BLaER1 (cell line): Measurements from ENCODE around the gene F2RL1.
"Not testable (repeated sequence)": the region's sequence is repeated elsewhere in the genome, so short reads cannot be mapped to it uniquely, and the experiment has no call there.

Source experiments
- H3K27ac ChIP-seq: shearing (Covaris generic); formaldehyde crosslinking; 2 replicates; pipeline ENCODE4 v1.8.1; 2022
- H3K27me3 ChIP-seq: shearing (Covaris generic); formaldehyde crosslinking; 2 replicates; pipeline ENCODE4 v1.8.1; 2022
- H3K36me3 ChIP-seq: shearing (Covaris generic); formaldehyde crosslinking; 2 replicates; pipeline ENCODE4 v1.8.1; 2022
- H3K4me1 ChIP-seq: shearing (Covaris generic); formaldehyde crosslinking; 2 replicates; pipeline ENCODE4 v1.8.1; 2022
- H3K4me2 ChIP-seq: shearing (Covaris generic); formaldehyde crosslinking; 2 replicates; pipeline ENCODE4 v1.8.1; 2022
- H3K4me3 ChIP-seq: shearing (Covaris generic); formaldehyde crosslinking; 2 replicates; pipeline ENCODE4 v1.8.1; 2022
- H3K9ac ChIP-seq: shearing (Covaris generic); formaldehyde crosslinking; 2 replicates; pipeline ENCODE4 v1.8.1; 2022
- H3K9me3 ChIP-seq: shearing (Covaris generic); formaldehyde crosslinking; 2 replicates; pipeline ENCODE4 v1.8.1; 2022
- H4K20me1 ChIP-seq: shearing (Covaris generic); formaldehyde crosslinking; 2 replicates; pipeline ENCODE4 v1.8.1; 2022
- Cebpa-rat ChIP-seq: shearing (Covaris generic); IDR thresholded peaks from 2 replicates; pipeline ENCODE4 v1.8.1; 2022

The F2RL1 gene

GRCh38 chr5:76818844-76819831 is at the start of gene F2RL1:
F2RL1 (plus strand) TSS chr5:76819030; CDS start chr5:76819183, 153 bp downstream.
- Histone ChIP-seq H3K4me1 (peaks cover 12% of the 10 kb centered on the region), H3K4me2 (peak within 1 kb of the TSS; percentile 68), H3K9me3 (peaks cover 17% of the 10 kb centered on the region), H4K20me1 (no peaks in the 10 kb centered on the region; the same call in 1 of the 2 replicates), H3K27me3 (peaks cover 51% of the 10 kb centered on the region), H3K4me3 (peak within 1 kb of the TSS; percentile 61), H3K27ac (no peak within 1 kb of the TSS), H3K36me3 (no peaks in the 10 kb centered on the region), H3K9ac (no peak within 1 kb of the TSS)
- TF ChIP-seq Cebpa-rat: no peak

GRCh38 chr5:76771041-76771440 is 47.8 kb upstream of the F2RL1 start:
- H3K9ac ChIP-seq, H3K27ac ChIP-seq, H3K36me3 ChIP-seq, H3K27me3 ChIP-seq, H3K4me1 ChIP-seq, H3K4me2 ChIP-seq, H3K9me3 ChIP-seq, H4K20me1 ChIP-seq, H3K4me3 ChIP-seq: not testable (repeated sequence)

- TF ChIP-seq Cebpa-rat: no peak
- Histone ChIP-seq H3K4me2 (no peak overlapping the region), H3K4me1 (no peaks in the 10 kb centered on the region), H3K9me3 (no peaks in the 10 kb centered on the region), H3K36me3 (no peaks in the 10 kb centered on the region), H3K27ac (no peak overlapping the region), H3K27me3 (no peaks in the 10 kb centered on the region), H4K20me1 (no peaks in the 10 kb centered on the region), H3K9ac (no peak overlapping the region), H3K4me3 (no peak overlapping the region)
Measured at GRCh38 chr5:76771705-76772405, 47.0 kb upstream of the F2RL1 start.

- Histone ChIP-seq H3K9me3 (no peaks in the 10 kb centered on the region), H3K9ac (no peak overlapping the region)
- TF ChIP-seq Cebpa-rat: no peak
Measured at GRCh38 chr5:76775921-76776320, 42.9 kb upstream of the F2RL1 start.

GRCh38 chr5:76776391-76776790 is 42.4 kb upstream of the F2RL1 start:
- no peak overlapping the region for H3K4me2 ChIP-seq
- no peak overlapping the region for H3K4me3 ChIP-seq
- no peaks in the 10 kb centered on the region for H3K36me3 ChIP-seq
- H3K9ac ChIP-seq: no peak overlapping the region
- H3K27ac ChIP-seq: no peak overlapping the region
- no peaks in the 10 kb centered on the region for H3K4me1 ChIP-seq
- H4K20me1 ChIP-seq: no peaks in the 10 kb centered on the region
- H3K9me3 ChIP-seq: no peaks in the 10 kb centered on the region
- H3K27me3 ChIP-seq: no peaks in the 10 kb centered on the region
- TF ChIP-seq Cebpa-rat: no peak

More at GRCh38 chr5:76775921-76776320, 42.9 kb upstream of the F2RL1 start:
- H3K36me3 ChIP-seq: no peaks in the 10 kb centered on the region
- no peak overlapping the region for H3K4me3 ChIP-seq
- no peaks in the 10 kb centered on the region for H3K4me1 ChIP-seq
- no peak overlapping the region for H3K27ac ChIP-seq
- H3K27me3 ChIP-seq: no peaks in the 10 kb centered on the region
- no peaks in the 10 kb centered on the region for H4K20me1 ChIP-seq
- no peak overlapping the region for H3K4me2 ChIP-seq

GRCh38 chr5:76780616-76781015 is 38.2 kb upstream of the F2RL1 start:
- H3K9me3 ChIP-seq, H3K27me3 ChIP-seq, H4K20me1 ChIP-seq, H3K4me2 ChIP-seq, H3K4me1 ChIP-seq, H3K27ac ChIP-seq, H3K4me3 ChIP-seq, H3K36me3 ChIP-seq, H3K9ac ChIP-seq: not testable (repeated sequence)

- no peaks in the 10 kb centered on the region for H3K4me1 ChIP-seq
- no peak overlapping the region for H3K4me2 ChIP-seq
- H3K4me3 ChIP-seq: no peak overlapping the region
- no peaks in the 10 kb centered on the region for H3K36me3 ChIP-seq
- H3K9me3 ChIP-seq: no peaks in the 10 kb centered on the region
- no peak overlapping the region for H3K9ac ChIP-seq
- no peak for TF ChIP-seq Cebpa-rat
- H3K27me3 ChIP-seq: no peaks in the 10 kb centered on the region
- no peak overlapping the region for H3K27ac ChIP-seq
- no peaks in the 10 kb centered on the region for H4K20me1 ChIP-seq
Measured at GRCh38 chr5:76781775-76782174, 37.1 kb upstream of the F2RL1 start.

- TF ChIP-seq Cebpa-rat: no peak
- Histone ChIP-seq H3K9ac (no peak overlapping the region), H3K4me1 (no peaks in the 10 kb centered on the region), H3K4me2 (no peak overlapping the region), H4K20me1 (no peaks in the 10 kb centered on the region), H3K36me3 (no peaks in the 10 kb centered on the region), H3K27ac (no peak overlapping the region), H3K4me3 (no peak overlapping the region), H3K9me3 (no peaks in the 10 kb centered on the region), H3K27me3 (no peaks in the 10 kb centered on the region)
Measured at GRCh38 chr5:76782444-76782843, 36.4 kb upstream of the F2RL1 start.

- no peak overlapping the region for H3K4me3 ChIP-seq
- H3K36me3 ChIP-seq: no peaks in the 10 kb centered on the region
- H3K27me3 ChIP-seq: no peaks in the 10 kb centered on the region
- no peak overlapping the region for H3K27ac ChIP-seq
- no peak overlapping the region for H3K9ac ChIP-seq
- H4K20me1 ChIP-seq: no peaks in the 10 kb centered on the region
- H3K9me3 ChIP-seq: no peaks in the 10 kb centered on the region
- TF ChIP-seq Cebpa-rat: no peak
- no peaks in the 10 kb centered on the region for H3K4me1 ChIP-seq
- H3K4me2 ChIP-seq: no peak overlapping the region
Measured at GRCh38 chr5:76787237-76787636, 31.6 kb upstream of the F2RL1 start.

GRCh38 chr5:76788362-76788761 is 30.5 kb upstream of the F2RL1 start:
- Histone ChIP-seq H3K27ac (no peak overlapping the region), H3K4me1 (no peaks in the 10 kb centered on the region), H3K4me3 (no peak overlapping the region), H3K27me3 (no peaks in the 10 kb centered on the region), H4K20me1 (no peaks in the 10 kb centered on the region), H3K9ac (no peak overlapping the region), H3K9me3 (no peaks in the 10 kb centered on the region), H3K4me2 (no peak overlapping the region), H3K36me3 (no peaks in the 10 kb centered on the region)
- TF ChIP-seq Cebpa-rat: no peak

- H3K36me3 ChIP-seq, H3K4me3 ChIP-seq, H3K4me1 ChIP-seq, H4K20me1 ChIP-seq, H3K9ac ChIP-seq, H3K27me3 ChIP-seq, H3K4me2 ChIP-seq, H3K27ac ChIP-seq, H3K9me3 ChIP-seq: not testable (repeated sequence)
Measured at GRCh38 chr5:76789275-76789674, 29.6 kb upstream of the F2RL1 start.
